Pons (tissue), 1 donor: Measurements from ENCODE around the gene ARMC12.

ENCODE experiments used
- DNase-seq: peaks from one replicate; pipeline ENCODE4 v3.0.0-alpha.2; 2016; ENCODE audit warnings: low spot score

The ARMC12 gene

DNA sequence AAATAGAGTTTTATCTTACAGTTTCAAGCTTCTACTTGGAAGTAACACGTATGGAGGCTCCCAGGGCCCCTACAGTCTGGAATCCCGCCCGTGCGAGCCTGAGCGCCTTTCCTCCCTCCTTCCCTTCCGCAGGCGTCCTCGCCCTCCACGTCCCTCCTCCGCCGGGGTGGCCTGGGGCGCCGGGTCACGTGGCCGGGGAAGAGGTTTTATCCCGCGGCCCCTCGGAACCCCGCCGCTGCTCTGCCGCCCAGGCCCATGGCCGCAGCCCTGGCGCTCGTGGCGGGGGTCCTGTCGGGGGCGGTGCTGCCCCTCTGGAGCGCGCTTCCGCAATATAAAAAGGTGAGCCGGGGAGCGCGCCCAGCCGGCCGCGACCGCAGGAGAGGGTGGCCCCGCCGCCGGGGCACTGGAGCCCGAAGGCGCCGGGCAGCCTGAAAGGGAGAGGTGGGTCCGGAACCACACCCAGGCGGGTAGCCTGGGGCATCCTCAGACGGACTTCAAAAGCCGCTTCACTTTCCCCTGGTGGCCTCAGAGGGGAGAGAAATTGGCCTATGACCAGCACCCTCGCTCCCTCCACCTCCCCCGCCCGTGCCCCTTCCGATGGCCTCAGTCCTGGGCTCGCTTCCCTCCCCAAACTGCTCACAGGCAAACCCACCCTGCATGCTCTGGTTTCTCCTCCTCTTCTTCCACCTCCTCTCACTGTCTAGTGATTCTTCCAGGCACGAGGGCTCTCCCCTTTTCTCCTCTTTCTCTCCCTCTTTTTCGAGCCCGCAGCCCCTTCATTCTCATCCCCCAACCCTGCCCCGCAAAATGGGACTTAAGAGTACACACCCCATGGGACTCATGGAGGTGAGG, 39.8 kb downstream of the ARMC12 start, which contains the start of gene CLPSL2:
TSS of gene CLPSL2 (plus strand) at position 235 of the 852 bp plus-strand sequence. CDS start at position 256, 21 bp downstream.
- DNase-seq, result no peak

DNA sequence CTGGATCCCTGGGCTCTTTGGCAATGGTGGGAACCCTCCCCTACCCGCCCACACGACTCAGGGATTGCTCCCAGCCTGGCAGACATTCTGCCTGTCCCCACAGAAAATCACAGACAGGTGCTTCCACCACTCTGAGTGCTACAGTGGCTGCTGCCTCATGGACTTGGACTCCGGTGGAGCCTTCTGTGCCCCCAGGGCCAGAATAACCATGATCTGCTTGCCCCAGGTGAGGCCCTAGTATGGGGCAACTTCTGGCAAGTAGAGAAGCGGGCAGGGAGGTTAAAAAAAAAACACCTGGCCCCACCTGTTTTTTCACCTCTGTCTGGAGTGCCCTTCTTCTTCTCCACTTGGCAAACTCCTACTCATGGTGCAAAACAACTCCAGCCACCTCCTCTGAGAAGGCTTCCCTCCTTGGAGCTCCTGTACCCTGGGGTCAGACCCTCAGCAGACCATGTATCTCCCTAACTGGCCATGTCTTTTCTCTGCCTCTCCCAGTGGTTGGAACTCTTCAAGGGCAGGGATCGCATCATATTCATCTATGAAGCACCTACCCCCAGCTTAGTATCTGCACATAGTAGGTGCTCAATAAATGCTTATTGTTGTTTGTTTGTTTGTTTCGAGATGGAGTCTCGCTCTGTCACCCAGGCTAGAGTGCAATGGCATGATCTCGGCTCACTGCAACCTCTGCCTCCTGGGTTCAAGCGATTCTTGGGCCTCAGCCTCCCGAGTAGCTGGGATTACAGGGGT, 40.7 kb downstream of the ARMC12 start:
- DNase-seq, result no peak

GRCh38 chr6:35778437-35778836, 41.6 kb downstream of the ARMC12 start:
- DNase-seq, result no peak

GRCh38 chr6:35780719-35781118, 43.9 kb downstream of the ARMC12 start, which contains the start of gene CLPSL1:
TSS of gene CLPSL1 (plus strand) at chr6:35781019. CDS start at chr6:35781111, 92 bp downstream.
- DNase-seq, result no peak

GRCh38 chr6:35781290-35781689, 44.5 kb downstream of the ARMC12 start:
- DNase-seq, result no peak

DNA sequence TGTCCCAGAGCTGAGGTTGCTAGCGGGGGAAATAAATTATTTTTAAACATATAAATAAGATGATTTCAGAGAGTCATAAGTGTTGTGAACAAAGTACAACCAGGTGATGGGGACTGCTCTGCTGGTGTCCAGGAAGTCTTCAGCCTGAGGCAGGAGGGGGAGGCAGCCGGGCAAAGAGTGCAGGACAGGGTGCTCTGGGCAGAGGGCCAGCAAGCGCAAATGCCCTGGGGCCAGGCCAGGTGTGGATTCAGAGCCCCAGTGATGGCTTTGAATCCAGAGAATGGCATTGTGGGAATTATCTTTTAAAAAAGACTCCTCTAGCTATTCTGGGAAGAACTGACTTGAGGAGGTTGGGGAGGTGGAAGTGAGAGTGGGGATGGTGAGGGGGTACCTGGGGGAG, 45.6 kb downstream of the ARMC12 start:
- DNase-seq, result no peak

DNA sequence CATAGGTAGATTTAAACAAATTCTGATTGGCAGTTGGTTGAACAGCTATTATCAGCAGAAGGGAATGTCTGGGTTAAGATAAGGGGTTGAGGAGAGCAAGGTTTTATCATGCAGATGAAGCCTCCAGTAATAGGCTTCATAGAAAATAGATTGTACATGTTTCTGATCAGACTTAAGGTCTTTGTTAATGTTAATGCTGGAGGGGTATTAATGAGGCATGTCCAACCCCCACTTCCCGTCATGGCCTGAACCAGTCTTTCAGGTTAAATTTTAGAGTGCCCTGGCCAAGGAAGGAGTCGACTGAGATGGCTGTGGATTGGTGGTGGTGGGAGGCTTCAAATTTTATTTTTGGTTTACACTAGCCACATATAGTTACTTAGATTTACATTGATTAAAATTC, 47.4 kb downstream of the ARMC12 start:
- DNase-seq, result no peak

GRCh38 chr6:35786272-35786671, 49.4 kb downstream of the ARMC12 start:
- no peak for DNase-seq

GRCh38 chr6:35786810-35787209, 50.0 kb downstream of the ARMC12 start:
- no peak for DNase-seq

GRCh38 chr6:35787266-35788218, 50.7 kb downstream of the ARMC12 start:
- no peak for DNase-seq

- DNase-seq, result no peak
These were observed 51.7 kb downstream of the ARMC12 start for GRCh38 chr6:35788423-35788982.

GRCh38 chr6:35790683-35791082, 53.9 kb downstream of the ARMC12 start:
- no peak for DNase-seq

GRCh38 chr6:35794536-35795452, 58.0 kb downstream of the ARMC12 start:
- DNase-seq, result no peak

GRCh38 chr6:35795453-35796071, 58.7 kb downstream of the ARMC12 start:
- DNase-seq, result no peak

GRCh38 chr6:35796236-35796635, 59.4 kb downstream of the ARMC12 start:
- no peak for DNase-seq

DNA sequence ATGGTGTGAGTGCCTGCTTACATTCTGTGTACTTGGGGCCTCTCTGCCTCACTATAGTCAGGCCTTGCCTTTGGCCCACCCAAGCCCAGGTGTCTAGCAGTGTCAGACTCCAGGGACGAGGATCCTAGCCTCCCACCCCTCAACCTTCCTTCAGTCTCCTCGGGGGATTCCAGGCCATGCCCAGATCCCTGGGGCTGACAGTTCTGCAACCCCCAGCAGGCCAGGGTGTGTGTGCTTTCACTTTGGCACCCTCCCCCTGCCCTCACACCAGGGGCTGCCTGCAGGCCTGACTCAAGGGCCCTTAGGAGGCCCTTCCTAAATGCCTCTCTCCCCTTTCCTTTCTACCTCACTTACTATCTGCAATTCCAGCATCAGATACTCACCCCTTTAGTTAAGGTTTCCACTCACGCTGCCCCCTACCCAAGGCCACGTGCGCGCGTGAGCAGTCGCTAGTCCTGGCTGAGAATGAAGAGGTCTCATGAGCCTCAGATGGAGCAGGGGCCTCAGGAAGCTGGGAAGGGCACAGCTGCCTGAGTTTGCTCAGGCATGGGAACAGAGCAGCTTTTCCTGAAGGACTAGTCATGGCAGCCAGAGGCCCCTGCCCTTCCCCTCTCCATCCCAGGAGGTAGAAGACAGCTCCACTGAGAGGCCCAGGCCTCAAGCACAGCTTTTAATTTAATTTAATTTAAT, 61.1 kb downstream of the ARMC12 start:
- no peak for DNase-seq
